Measurements from ENCODE around the gene RIC1.
"Not testable (repeated sequence)": the region's sequence is repeated elsewhere in the genome, so short reads cannot be mapped to it uniquely, and the experiment has no call there.

RIC1 gene

DNA sequence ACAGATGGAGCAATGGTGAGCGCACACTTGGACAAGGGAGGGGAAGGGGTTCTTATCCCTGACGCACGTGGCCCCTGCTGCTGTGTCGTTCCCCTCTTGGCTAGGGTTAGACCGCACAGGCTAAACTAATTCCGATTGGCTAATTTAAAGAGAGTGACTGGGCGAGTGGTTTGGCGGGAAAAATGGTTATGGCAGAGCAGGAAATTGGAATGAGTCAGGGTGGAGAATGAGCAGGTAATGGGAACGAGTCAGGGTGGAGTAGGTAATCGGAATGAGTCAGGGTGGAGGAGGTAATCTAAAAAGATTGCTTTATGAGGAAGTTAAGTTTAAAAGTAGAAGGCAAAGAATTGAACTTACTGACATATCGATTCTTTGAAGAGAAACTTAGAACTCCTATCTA lies 46.1 kb downstream of the RIC1 start:
- not testable (repeated sequence) for DNase-seq

DNA sequence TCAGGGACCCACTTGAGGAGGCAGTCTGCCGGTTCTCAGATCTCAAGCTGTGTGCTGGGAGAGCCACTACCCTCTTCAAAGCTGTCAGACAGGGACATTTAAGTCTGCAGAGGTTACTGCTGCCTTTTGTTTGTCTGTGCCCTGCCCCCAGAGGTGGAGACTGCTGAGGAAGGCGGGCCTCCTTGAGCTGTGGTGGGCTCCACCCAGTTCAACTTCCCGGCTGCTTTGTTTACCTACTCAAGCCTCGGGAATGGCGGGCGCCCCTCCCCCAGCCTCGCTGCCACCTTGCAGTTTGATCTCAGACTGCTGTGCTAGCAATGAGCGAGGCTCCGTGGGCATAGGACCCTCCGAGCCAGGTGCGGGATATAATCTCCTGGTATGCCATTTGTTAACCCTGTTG lies 54.7 kb downstream of the RIC1 start:
- not testable (repeated sequence) for DNase-seq

DNA sequence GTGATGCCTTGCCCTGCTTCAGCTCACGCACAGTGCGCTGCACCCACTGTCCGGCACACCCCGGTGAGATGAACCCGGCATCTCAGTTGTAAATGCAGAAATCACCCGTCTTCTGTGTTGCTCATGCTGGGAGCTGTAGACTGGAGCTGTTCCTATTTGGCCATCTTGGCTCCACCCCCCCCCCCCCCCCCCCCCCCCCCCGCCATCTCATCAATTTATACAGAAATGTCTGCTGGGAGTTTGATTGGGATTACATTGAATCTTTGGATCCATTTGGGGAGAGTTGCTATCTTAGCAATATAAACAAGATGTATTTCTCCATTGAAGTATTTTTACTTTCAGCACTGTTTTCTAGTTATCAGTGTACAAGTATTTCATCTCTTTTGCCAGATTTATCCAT lies 55.2 kb downstream of the RIC1 start:
- DNase-seq, result no peak

DNA sequence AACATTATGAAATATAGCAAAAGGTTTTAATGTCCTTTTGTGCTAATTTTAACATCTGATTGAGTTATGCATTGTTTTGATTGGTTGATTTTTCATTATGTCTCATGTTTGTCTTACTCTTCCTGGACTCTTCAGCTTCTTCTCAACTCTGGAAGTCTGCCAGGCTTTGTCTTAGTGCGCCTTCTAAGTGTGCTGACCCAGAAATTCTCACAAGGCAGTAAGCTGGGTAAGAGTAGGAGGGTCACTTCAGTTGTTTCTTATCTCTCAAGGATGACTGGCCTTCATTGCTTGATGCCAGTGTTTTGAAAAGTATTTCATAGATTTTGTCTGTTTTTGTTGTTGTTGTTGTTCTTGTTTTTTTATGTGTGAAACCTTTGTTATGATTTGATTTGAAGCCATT lies 59.2 kb downstream of the RIC1 start:
- DNase-seq, result no peak

DNA sequence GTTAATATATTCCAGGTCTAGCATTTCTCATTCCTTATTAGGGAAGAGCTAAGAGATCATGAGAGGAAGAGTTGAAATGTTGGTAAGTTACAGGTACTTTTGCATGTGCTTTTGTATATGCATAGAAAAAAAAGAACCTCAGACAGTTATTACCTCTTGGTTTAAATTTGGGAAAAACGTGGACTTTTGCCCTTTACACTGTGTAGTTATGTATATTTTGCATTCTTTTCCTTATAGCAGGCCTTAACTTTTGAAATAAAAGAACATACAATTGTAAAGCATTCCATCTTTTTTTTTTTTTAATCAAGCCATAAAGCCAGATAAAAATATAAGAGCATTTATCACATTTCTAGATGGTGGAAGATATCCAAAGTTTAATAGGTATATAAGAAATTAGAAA lies 61.4 kb downstream of the RIC1 start:
- DNase-seq, result no peak

DNA sequence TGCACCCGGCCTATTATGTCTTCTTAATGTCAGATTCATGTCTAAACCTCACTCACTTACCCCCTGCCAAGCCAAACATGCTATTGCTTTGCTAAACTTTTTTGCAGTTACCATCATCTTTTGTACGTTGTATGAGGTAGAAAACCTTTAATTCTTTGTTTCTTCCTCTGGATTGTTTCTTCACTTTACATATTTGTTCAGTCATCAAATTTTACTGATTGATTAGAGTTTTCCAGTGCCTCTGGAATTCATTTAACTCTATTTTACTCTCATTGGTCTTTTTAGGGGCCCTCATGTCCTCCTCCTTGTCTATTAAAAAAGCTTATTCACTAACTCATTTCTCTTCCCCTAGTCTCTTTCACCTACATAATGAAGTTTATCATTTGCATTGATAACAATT lies 67.0 kb downstream of the RIC1 start:
- no peak for DNase-seq

GRCh38 chr9:5696884-5697283 lies 68.0 kb downstream of the RIC1 start:
- DNase-seq, result no peak

- no peak for DNase-seq
Observed at GRCh38 chr9:5698004-5698403, 69.1 kb downstream of the RIC1 start.

DNA sequence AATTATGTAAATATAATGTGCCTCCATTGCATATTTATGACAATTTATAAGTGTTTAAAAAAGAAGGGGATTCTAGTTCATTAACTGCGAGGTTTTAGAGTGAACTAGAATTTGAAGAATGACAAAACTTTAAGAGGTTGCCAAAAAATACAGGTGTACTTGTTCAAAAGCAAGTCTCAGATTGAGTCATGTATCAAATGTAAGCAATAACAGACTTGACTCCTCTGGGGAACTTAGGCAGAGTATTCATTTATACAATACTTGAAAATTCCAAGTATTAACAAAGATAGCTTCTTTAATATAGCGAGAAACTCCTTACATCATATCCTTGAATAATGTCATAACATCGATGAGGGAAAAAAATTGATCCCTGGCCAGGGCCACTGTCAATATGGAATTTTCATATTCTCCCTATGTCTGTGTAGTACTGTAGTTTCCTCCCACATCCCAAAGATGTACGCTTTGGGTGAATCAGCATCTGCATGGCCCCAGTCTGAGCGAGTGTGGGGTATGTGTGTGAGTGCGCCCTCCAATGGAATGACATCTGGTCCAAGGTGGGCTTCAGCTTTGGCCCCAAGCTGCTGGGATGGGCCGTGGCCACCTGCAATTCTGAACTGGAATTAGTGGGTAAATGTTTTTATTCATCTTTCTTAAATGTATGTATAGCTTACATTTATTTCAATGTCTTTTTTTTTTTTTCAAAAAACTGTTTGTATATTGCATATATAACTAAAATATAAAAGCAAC lies 70.1 kb downstream of the RIC1 start:
- no peak for DNase-seq

- DNase-seq, result no peak
Observed at GRCh38 chr9:5708414-5708813, 79.5 kb downstream of the RIC1 start.

- no peak for DNase-seq
Observed at GRCh38 chr9:5712651-5713390, 83.9 kb downstream of the RIC1 start.

DNA sequence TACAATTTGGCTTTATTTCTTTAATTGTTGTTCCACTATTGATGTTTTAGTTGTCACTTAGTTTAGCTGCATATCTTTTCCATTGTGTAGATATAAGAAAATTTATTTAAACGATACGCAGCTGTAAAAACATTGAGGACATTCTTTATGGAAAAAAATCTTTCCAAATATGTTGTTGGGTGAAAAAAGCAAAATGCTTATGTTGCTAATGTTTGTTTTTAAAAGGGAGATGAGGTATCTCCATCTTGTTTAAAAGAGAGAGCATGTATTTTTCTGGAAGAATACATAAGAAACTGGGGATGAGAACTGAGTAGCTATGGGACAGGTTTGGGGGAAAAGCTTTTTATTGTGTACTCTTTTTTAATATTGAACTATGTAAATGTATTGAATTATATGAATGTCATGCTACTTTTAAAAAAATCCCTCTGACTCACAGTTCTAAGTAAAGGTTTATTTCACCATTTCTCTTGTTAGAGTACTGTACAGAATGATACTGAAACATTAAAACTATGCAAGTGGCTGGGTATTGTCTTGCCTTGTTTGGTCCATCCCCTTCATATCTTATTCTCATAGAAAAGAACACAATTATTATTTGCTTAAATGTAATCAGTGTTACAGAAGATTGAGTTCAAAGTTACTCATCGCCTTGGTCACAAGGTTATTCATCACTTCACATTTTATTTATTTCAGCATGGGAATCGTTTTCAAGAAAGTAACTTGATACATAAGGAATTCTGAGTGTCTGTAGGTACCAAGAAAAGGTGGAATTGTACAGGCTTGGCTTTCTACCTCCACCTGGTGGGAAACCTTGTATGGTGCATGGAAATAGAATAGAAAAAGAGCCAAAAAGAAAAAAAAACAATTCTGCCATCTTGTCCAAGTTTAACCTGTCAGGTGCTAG lies 85.8 kb downstream of the RIC1 start:
- no peak for DNase-seq

GRCh38 chr9:5715548-5716127 lies 86.7 kb downstream of the RIC1 start:
- DNase-seq, result no peak

GRCh38 chr9:5717434-5717833 lies 88.5 kb downstream of the RIC1 start:
- DNase-seq, result not testable (repeated sequence)

DNA sequence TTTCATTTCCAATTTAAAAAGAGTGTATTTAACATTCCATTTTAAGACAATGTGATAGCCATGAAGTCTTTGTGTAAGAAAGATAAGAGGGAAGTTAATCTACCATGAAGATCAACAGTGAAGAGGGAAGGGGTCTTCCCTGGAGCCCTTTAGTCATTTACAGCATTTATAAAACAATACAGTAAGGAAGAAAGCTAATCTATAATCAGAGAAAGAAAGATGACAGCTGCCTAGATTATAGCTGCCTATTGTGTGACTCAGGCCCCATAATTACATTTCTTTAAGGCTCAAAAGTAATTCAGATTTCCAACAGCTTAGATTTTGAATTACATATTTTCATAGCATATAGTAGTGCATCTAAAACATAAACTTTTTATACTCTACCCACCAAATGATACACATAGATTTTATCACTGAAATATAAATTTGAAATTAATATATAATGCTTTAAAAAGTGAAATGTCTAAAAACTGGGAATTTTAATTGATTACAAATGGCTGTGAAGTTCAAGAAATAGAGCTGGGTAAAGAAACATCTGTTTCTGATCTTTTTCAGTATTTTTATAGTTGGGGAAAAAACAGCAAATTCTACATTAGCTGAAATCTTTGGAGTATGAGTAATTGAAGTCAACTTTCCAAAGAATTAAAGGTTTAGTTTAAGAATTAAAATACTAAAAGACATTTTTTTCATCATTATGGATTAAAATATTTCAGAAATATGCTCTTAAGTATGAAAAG lies 89.6 kb downstream of the RIC1 start:
- DNase-seq, result no peak

GRCh38 chr9:5719100-5719926 lies 90.4 kb downstream of the RIC1 start:
- no peak for DNase-seq

GRCh38 chr9:5720151-5720550 lies 91.2 kb downstream of the RIC1 start:
- no peak for DNase-seq

- no peak for DNase-seq
Observed at GRCh38 chr9:5721279-5722087, 92.6 kb downstream of the RIC1 start.

DNA sequence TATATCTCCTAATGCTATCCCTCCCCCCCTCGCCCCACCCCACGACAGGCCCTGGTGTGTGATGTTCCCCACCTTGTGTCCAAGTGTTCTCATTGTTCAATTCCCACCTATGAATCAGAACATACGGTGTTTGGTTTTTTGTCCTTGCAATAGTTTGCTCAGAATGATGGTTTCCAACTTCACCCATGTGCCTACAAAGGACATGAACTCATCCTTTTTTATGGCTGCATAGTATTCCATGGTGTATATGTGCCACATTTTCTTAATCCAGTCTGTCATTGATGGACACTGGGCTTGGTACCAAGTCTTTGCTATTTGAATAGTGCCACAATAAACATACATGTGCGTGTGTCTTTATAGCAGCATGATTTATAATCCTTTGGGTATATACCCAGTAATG lies 93.8 kb downstream of the RIC1 start:
- DNase-seq, result not testable (repeated sequence)

GRCh38 chr9:5735072-5735471 lies 106.2 kb downstream of the RIC1 start:
- DNase-seq, result no peak
